Suppressor macrophage treated with lipopolysaccharide for 1 hour (primary cell): ENCODE measurements around the gene GRXCR2.

Experiments
- DNase-seq, 3 donors: peaks; one replicate each; pipeline ENCODE4 v3.0.0-alpha.2; 2020 to 2022

Gene GRXCR2

DNA sequence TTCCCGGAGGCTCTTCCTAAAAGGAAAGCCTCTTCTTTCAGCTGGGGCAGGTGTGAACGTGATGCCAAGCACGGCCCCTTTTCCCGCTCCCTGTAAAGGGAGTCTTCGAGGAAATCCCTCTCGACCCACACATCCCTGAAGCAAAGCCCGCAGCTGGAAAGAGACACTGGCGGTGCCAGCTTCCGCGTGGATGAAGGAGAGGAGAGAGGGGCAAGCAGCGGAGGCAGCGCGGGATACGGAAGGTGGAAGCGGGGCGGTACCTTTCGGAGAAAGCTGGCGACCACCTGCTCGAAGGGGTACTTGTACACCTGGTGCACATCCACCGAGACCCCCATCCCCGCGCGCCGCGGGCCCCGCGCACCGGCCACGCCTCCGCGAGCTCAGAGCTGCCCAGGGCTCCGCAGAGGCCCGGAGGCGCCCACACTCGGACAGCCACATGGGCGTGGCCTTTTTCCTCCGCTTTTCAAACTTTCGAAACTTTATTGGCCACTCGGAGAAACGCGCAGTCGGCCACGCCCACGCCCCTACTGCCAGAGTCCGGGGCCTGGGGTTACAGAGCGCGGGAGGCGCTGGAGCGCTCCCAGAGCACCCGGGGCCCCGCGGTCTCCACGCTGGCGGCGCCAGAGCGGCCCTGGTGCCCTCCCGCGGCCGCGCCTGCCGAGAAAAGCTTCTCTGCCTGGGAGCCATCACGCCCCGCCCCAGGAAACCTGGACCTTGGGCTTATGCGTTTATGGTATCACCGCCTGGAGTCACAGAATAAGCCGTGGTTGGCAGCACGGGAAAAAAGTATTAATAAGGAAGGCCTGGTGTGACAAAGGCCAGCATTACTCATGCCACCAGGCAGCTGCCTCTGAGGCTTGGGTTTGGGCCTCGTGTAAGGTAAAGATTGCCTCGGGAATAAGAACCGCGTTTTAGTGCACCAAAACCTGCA is 37.6 kb downstream of the GRXCR2 start, which contains the start of gene PRELID2:
Gene PRELID2, minus strand, starts transcription at position 426 of the 931 bp plus-strand sequence. Its CDS starts 91 bp downstream, at position 335.
- peak; percentile 92 to 96 (median 96) for DNase-seq

DNA sequence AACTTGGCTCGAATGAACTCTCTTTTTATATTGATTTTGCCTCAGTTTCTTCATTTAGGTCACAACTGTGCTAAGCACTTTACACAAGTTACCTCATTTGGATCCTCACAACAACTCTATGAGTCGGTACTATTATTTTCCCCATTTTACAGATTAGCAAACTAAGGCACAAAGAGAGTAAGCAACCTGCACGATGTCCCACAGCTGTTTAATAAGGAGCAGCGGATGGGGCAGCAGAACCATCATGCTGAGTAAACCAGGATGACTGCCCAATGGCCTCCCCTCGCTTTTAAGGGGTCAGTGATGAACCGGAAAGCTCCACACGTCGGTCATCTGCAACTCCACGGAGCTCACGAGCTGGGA is 38.3 kb downstream of the GRXCR2 start:
- no peak for DNase-seq

DNA sequence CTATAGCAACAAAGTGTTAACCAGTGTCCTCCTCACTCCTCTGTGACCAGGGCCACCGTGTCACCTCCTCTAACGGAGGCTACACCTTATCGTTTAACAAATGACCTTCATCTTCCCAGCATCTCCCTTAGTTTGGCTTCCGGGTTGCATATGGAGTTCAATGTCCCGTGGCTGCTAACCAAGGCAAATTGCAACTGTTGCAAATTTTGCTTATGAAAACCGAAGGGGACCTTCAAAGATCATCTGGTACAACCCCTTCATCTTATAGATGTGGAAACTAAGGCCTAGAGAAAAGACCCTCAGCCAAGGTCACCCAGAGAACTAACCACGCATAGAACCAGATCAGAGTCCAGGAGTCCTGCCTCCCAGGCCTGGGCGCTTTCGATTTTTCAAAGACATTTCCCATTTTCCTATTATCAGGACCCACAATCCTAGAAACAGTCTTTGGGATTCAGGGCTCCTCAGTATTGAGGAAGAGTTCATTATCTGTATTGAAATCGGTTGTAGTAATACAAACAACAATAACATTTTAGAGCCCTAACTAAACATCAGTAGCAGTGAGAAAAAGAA is 39.1 kb downstream of the GRXCR2 start:
- DNase-seq, result peak in 1 of 3 donors; percentile 9

DNA sequence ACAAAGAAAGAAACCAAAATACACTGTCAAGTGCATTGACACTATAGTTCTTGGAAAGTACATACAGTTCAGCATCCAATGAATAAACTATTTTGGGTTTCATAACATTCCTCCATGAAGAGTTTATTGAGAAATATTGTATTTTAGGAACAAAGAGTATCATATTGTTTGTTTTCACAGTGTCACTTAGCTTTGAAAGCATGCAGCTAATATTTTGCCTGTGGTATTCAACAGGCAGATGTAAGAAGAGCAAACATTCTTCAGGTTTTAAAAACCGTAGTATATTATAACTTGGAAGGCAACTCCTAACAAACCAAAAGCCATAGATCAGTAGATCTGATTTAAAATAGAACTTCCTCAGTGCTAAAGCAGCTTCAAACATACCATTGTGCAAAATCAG is 42.2 kb downstream of the GRXCR2 start:
- DNase-seq, result no peak

DNA sequence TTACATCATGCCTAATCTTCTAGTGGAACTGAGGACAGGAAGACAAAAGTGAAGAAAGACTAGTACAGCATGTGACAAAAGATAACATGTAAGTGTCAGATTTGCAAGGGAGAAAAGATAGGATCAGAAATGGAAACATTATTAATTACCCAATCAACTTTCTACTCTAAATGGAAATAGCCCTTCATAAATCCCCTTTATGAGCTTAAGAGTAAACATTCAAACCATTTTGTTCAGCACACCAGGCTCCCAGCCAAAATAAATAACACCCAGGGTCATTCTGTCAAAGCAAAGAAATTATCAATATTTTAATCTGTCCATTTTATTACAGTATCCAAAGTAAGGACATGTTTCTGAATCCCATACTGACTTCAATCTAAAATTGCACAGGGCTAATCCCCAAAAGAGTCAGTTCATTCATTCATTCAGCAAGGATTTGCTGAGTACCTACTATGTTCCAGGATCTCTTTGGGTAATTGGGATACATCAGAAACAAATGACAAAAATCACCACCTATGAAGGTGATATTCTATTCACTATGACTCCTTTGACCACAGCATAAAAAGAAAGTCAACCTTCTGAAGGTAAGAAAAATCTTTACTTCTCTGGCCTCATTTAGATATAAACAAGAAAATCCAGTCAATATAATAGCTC is 43.0 kb downstream of the GRXCR2 start:
- no peak for DNase-seq

DNA sequence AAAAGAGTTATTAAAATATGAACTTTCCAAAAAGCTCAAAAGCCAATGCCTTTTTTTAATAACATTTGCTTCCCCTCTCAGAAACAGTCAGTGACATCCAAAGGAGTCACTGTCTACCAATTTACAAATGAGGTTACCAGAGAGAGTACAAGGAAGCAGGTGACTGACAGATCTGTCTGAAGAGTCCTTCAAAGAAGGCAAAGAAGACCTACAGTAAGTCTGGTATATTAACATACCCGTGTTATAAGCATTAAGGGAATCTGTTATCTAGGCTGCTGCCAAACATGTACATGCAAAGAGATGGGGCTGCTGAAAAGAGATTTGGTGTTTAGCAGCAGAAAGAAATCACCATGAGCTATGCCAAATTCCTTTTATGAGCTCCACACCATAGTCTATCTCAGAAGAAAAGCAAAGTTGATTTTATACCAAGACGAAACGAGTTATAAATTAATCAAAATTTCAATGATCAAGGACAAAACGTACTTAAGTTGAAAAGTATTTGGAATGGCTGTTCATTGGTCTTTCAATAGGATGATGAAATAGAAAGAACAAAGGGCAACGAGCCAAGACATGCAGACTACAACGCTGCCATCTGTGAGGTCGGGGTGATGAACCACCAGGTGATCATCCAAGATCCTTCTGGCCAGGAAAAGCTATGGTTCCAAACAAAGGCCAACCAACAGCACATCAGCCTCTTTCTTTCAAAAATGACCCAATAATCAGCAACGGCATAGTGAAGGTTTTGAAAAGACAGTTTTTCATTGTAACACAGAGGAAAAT is 45.7 kb downstream of the GRXCR2 start:
- no peak for DNase-seq

DNA sequence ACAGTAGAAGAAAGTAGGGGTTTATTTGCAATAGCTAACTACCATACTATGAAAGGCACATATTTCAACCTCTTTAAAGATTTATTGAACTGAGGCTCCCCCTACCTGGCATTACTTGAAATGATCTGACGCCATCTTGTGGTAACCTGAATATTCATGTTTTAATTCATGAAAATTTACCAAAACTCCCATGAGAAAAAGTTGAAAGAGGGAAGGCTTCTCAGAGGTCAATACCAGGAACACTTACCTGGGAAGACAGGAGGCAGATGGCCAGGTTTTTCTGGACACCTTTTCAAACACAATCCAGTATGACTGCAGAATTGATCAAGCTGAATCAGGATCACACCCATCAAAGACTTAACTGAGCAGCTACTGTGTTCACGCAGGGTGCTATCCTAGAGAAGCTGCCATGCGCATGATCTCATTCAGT is 47.0 kb downstream of the GRXCR2 start:
- DNase-seq, result peak; percentile 68 to 80 (median 69)

DNA sequence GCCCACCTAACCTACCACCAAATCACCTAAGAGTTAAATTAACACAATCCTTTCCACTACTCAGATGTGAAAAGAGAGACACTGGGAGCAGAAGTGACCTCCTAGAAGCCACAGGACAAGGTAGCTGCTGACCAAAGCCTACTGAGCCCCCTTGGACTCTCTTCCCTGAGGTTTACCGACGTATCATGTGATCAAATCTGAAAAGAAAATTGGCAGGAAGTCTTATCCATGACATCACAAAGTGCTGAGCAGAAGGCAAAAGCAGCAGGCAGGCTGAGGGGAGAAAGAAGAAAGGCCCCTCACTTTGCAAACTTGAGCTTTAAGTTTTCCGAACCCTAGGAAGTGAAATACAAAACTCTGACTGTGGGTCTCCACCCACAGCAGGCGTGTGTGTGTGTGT is 48.8 kb downstream of the GRXCR2 start:
- no peak for DNase-seq

DNA sequence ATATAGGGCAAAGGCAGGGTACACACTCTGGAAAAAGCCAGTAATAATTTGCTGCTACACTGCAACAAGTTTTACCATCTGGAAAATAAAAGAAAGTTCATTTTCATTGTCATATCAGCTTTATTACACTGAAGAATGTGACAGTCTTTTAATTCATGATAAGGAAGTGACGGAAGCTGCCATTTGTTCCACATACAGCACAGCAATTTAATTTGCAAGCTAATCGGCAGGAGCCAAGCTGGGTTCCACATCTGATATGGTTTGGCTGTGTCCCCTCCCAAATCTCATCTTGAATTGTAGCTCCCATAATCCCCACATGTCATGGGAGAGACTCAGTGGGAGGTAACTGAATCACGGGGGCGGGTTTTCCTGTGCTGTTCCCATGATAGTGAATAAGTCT is 54.2 kb downstream of the GRXCR2 start:
- DNase-seq, result peak in 1 of 3 donors; percentile 8

DNA sequence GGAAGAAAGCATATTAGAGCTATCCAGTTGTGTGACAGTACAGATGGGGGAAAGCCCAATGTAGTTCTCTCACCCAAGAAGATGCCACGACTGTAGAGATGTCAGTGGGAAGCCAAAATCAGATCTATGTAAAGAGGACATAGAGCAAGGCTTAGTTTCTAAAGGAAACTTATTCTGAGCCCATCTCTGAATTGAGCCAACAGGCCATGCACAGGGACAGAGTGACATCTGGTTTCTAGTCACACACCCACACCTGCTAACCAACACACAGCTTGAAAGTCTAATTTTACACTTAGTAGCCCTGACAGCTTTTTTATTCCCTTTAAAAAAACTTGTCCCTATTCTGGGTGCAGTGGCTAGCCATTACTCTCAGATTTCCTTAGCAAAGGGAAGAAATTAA is 59.9 kb downstream of the GRXCR2 start:
- no peak for DNase-seq

DNA sequence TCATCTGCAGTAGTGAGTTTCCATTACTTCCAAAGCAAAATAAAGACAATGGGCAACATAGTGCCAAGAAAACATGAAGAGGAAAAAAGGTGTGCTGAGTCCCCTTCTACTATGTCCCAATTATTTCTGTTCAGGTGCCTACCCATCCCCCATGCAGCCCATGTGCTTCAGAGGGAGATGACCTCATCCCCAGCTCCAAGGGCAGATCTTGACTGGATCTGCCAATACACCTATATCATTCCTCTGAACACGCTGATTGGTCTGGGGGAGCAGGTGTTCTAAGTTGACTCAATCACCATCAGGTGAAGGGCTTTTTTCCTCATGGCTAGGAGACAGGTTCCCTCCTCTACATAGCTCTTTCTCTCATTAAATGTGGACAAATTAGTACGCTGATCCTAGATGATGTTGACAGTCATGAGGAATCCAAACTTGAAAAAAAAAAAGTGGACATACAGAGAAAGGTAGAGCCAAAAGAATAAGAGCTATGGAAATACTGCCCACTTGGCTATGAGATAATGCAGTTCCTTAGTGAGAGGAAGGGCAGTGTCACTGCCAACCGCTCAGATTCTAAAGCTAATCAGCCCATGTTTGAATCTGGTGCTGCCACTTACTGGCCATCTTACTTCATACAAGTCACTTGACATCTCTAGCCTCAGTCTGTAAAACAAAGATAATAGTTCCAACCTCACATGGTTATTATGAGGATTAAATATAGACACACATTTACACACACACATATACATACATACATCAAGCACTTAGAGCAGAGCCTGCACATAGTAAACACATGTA is 60.8 kb downstream of the GRXCR2 start:
- DNase-seq, result peak; percentile 17 to 21 (median 18)
